IPS-11a (cell line): ENCODE data around the gene ETV6.

Experiments used
- H3K4me3 ChIP-seq: one replicate; pipeline ENCODE4 v1.5.1; 2013; ENCODE audit warnings: low read depth, low read length, control low read depth

The ETV6 gene

GRCh38 chr12:11797317-11797913 lies 147.9 kb downstream of the ETV6 start:
- no peak overlapping the region for H3K4me3 ChIP-seq

- H3K4me3 ChIP-seq, result no peak overlapping the region
These were observed 148.7 kb downstream of the ETV6 start for GRCh38 chr12:11798006-11798708.

- H3K4me3 ChIP-seq, result no peak overlapping the region
These were observed 149.5 kb downstream of the ETV6 start for GRCh38 chr12:11798856-11799501.

- no peak overlapping the region for H3K4me3 ChIP-seq
These were observed 150.0 kb downstream of the ETV6 start for GRCh38 chr12:11799502-11799873.

GRCh38 chr12:11801643-11802042 lies 152.2 kb downstream of the ETV6 start:
- no peak overlapping the region for H3K4me3 ChIP-seq

DNA sequence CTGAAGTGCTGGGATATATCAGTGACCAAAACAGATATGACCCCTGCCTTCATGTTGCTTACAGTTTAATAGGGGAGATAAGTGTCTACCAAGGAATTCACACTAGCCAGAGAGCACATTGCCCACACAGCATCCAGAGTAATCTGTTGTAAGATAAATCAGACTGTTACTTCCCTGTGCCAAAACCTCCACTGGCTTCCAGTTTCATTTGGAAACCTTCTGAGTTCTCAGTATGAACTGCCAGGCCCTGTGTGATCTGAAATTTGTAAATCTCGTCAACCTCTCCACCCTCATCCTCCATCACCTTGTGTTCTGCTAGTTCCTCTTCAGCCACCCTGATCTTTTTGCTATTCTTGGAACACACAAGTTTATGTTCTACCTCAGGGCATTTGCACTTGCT lies 154.7 kb downstream of the ETV6 start:
- H3K4me3 ChIP-seq, result no peak overlapping the region

DNA sequence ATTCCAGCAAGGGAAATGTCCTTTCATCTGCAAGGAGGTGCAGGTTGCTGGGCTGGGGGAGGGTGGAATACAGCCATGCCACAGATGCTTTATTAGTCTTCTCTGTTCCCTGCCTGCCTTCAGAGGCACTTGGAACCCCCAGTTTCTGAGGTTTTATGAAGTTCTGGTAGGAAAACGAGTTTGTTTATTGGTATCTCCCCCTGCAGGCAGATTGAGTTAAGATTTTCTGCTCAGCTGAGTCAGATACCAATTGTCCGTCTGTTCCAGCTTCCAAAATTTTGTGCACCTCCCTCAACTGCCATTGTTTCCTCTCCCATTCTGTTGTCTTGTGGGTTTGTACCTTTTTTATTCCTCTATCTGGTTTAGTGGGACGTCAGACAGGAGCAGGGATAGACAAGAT lies 155.6 kb downstream of the ETV6 start:
- no peak overlapping the region for H3K4me3 ChIP-seq

DNA sequence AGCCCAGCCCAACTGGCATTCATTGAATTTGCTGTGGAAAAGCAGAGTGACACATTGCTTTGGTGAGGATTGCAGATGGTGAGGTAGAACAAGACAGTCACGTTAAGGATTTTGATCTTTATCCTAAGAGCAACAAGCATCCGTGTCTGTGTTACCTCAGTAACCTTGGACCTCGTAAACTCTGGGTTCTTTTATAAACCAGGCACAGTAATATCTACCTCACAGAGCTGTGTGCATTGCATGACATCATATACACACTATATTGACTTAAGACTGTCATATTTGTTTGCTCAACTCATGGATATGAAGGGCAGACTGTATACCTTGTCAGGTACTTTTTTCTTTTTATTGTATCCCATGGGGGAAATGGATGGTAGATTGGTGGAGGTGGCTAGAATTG lies 156.2 kb downstream of the ETV6 start:
- no peak overlapping the region for H3K4me3 ChIP-seq

- no peak overlapping the region for H3K4me3 ChIP-seq
These were observed 158.0 kb downstream of the ETV6 start for GRCh38 chr12:11807458-11807857.

GRCh38 chr12:11808931-11809330 lies 159.5 kb downstream of the ETV6 start:
- H3K4me3 ChIP-seq, result no peak overlapping the region

DNA sequence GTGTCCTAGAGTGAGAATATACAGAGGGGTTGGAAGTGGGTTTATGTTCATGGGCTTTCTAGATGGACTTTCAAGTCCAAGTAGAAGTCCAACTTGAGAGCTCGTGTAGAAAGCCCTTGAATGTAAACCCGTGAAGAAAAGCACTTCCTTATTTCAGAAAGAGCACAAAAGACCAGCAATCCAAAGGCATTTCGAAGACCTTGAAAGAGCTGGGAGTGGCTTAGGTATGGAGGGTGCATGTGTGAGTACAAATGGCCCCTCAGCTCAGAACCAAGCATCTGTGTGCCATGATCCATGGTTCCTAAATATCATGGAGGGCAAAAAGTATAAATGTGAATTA lies 160.7 kb downstream of the ETV6 start:
- H3K4me3 ChIP-seq, result no peak overlapping the region

GRCh38 chr12:11811008-11811407 lies 161.5 kb downstream of the ETV6 start:
- no peak overlapping the region for H3K4me3 ChIP-seq

GRCh38 chr12:11812241-11812585 lies 162.7 kb downstream of the ETV6 start:
- no peak overlapping the region for H3K4me3 ChIP-seq

- no peak overlapping the region for H3K4me3 ChIP-seq
These were observed 163.3 kb downstream of the ETV6 start for GRCh38 chr12:11812586-11813437.

DNA sequence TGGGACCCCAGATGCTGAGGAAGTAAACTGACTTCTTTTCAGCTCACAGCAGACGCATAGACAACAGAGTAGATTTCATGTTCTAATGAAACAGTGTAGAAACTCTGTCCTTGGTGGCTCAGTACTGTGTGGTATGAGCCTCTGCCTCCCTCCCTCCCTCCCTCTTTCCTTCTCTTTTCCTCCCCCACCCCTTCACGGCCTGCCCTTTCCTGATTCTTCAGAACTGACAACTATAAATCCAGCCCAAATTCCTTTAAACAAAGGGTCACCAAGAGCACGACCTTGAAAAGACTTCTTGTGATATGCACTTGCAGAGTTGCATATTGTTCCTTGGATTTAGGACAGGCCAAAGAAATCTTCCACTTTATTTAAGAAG lies 164.0 kb downstream of the ETV6 start:
- H3K4me3 ChIP-seq, result no peak overlapping the region

- no peak overlapping the region for H3K4me3 ChIP-seq
These were observed 164.9 kb downstream of the ETV6 start for GRCh38 chr12:11814374-11814773.

DNA sequence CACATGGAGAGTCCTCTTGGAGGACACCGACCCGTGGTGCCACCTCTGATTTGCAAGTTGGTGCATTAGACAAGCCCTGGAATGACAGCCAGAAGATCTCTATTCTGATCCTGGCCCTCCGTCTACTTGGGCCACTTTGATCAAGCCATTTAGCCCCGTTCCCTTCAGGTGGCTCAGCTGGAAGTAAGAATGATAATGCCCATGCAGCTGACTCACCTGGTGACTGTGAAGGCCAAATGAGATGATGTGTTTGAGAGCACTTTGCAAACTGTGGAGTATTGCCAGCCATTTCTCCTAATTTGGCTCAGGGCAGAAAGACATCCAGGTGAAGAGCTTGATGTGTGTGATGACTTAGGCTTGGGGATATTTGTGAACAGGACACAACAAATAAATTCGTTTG lies 165.9 kb downstream of the ETV6 start:
- H3K4me3 ChIP-seq, result no peak overlapping the region

DNA sequence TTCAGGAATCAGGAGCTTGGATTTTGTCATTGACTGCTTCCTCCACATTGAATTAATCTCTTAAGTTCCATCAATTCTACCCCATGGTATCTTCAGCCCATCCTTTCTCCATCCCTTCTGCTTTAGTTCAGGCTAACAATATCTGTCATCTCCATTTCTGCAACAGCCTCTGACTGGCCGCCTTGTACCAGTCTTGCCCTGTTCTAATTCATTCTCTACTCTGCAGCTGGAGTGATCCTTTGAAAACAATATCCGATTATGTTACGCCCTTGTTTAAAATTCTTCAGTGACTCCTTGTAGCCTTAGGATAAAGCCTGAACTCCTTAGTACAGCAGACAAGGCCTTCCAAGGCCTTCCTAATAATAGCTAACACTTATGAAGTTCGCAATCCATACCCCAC lies 170.2 kb downstream of the ETV6 start:
- H3K4me3 ChIP-seq, result no peak overlapping the region

GRCh38 chr12:11820476-11820875 lies 171.0 kb downstream of the ETV6 start:
- H3K4me3 ChIP-seq, result no peak overlapping the region

DNA sequence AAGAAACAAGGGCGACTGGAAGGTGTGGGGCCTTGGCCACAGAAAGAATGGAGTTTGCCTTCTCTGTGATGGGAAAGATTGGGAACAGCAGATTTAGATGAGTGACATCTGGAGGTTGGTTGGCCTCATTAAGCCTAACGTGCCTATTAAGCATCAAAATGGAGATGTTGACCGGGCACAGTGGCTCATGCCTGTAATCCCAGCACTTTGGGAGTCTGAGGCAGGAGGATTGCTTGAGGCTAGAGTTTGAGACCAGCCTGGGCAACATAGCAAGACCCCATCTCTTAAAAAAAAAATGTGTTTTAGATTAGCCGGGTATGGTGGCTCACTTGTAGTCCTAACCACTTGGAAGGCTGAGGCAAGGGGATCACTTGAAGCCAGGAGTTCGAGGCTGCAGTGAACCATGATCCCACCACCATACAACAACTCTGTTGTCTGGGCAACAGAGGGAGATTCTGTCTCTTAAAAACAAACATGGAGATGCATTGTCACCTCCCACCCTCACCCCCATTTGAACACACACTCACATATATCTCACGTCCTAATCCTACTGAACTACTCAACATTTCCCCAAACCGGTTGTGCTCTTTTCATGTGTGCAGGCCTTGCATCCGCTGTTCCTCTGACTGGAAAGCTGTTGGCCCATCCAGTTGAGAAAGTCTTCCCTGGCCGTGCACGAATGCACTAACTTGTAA lies 172.1 kb downstream of the ETV6 start:
- no peak overlapping the region for H3K4me3 ChIP-seq
